ENCODE data around the gene SBK2. TPM values are rescaled to one million over a fixed set of nuclear protein-coding genes. Genes with fewer than 3 reads are reported as not detected.

Gene SBK2
- total RNA-seq, 1 donor from 2014 or later: 4.2 TPM

- no peak for DNase-seq (ENCODE audit: low read depth)
- H4K20me1 ChIP-seq (ENCODE audit: insufficient read depth, low read length): no peaks in the 10 kb centered on the region
Observed at GRCh38 chr19:55536366-55536765, 567 bp downstream of the SBK2 start.

GRCh38 chr19:55535965-55536350 is 975 bp downstream of the SBK2 start:
- FAIRE-seq (no peak), DNase-seq (ENCODE audit: low read depth) (no peak)
- H4K20me1 ChIP-seq (ENCODE audit: insufficient read depth, low read length): no peaks in the 10 kb centered on the region
- H3K27me3 Mint-ChIP-seq (ENCODE audit: low read depth, unreplicated experiment): peaks cover 5% of the 10 kb centered on the region
- no peaks in the 10 kb centered on the region for H3K4me1 ChIP-seq (ENCODE audit: insufficient read depth, low read length)
- H3K4me1 Mint-ChIP-seq (ENCODE audit: low read depth, unreplicated experiment): peaks cover 2% of the 10 kb centered on the region
- no peak overlapping the region for H3K4me2 ChIP-seq (ENCODE audit: low read length)
- no peak overlapping the region for H3K4me3 Mint-ChIP-seq (ENCODE audit: unreplicated experiment)
- H3K9me3 Mint-ChIP-seq (ENCODE audit: unreplicated experiment): no peaks in the 10 kb centered on the region
- TF ChIP-seq EZH2 (IDR thresholded peaks at IDR 0.05; ENCODE audit: insufficient read depth, low read length) (no peak), CTCF (IDR thresholded peaks at IDR 0.05; ENCODE audit: insufficient read depth, low read depth, low read length) (no peak)
- no peak overlapping the region for H3K27ac ChIP-seq (ENCODE audit: low read depth, low read length)
- no peaks in the 10 kb centered on the region for H3K36me3 ChIP-seq (ENCODE audit: insufficient read depth, low read length)
- no peaks in the 10 kb centered on the region for H3K27me3 ChIP-seq (ENCODE audit: insufficient read depth, low read length)
- H3K36me3 Mint-ChIP-seq (ENCODE audit: low read depth, unreplicated experiment): no peaks in the 10 kb centered on the region
- H3K4me3 ChIP-seq (ENCODE audit: insufficient read depth, low read depth, low read length): no peak overlapping the region
- no peak overlapping the region for H2AFZ ChIP-seq (ENCODE audit: low read depth, low read length)
- no peak overlapping the region for H3K9ac ChIP-seq (ENCODE audit: low read length)
- no peak overlapping the region for H3K27ac Mint-ChIP-seq (ENCODE audit: unreplicated experiment)
- no peaks in the 10 kb centered on the region for H3K9me3 ChIP-seq (ENCODE audit: insufficient read depth, low read depth, low read length)
- H3K79me2 ChIP-seq (ENCODE audit: insufficient read depth, low read length): no peaks in the 10 kb centered on the region

More at GRCh38 chr19:55536366-55536765, 567 bp downstream of the SBK2 start:
- Histone ChIP-seq H3K9ac (ENCODE audit: low read length) (no peak overlapping the region), H3K9me3 (ENCODE audit: insufficient read depth, low read depth, low read length) (no peaks in the 10 kb centered on the region), H3K4me2 (ENCODE audit: low read length) (no peak overlapping the region), H3K79me2 (ENCODE audit: insufficient read depth, low read length) (no peaks in the 10 kb centered on the region), H3K4me1 (ENCODE audit: insufficient read depth, low read length) (no peaks in the 10 kb centered on the region), H3K27ac (ENCODE audit: low read depth, low read length) (no peak overlapping the region), H2AFZ (ENCODE audit: low read depth, low read length) (no peak overlapping the region), H3K4me3 (ENCODE audit: insufficient read depth, low read depth, low read length) (no peak overlapping the region), H3K27me3 (ENCODE audit: insufficient read depth, low read length) (no peaks in the 10 kb centered on the region), H3K36me3 (ENCODE audit: insufficient read depth, low read length) (no peaks in the 10 kb centered on the region)
- no peak for FAIRE-seq
- H3K4me1 Mint-ChIP-seq (ENCODE audit: low read depth, unreplicated experiment): peaks cover 2% of the 10 kb centered on the region
- no peak for TF ChIP-seq CTCF (IDR thresholded peaks at IDR 0.05; ENCODE audit: insufficient read depth, low read depth, low read length)
- TF ChIP-seq EZH2 (IDR thresholded peaks at IDR 0.05; ENCODE audit: insufficient read depth, low read length): no peak
- peaks cover 5% of the 10 kb centered on the region for H3K27me3 Mint-ChIP-seq (ENCODE audit: low read depth, unreplicated experiment)
- H3K9me3 Mint-ChIP-seq (ENCODE audit: unreplicated experiment): no peaks in the 10 kb centered on the region
- no peak overlapping the region for H3K4me3 Mint-ChIP-seq (ENCODE audit: unreplicated experiment)
- no peaks in the 10 kb centered on the region for H3K36me3 Mint-ChIP-seq (ENCODE audit: low read depth, unreplicated experiment)
- no peak overlapping the region for H3K27ac Mint-ChIP-seq (ENCODE audit: unreplicated experiment)

- no peaks in the 10 kb centered on the region for H4K20me1 ChIP-seq (ENCODE audit: insufficient read depth, low read length)
Observed at GRCh38 chr19:55535173-55535964, 1.6 kb downstream of the SBK2 start.

More at GRCh38 chr19:55535173-55535964, 1.6 kb downstream of the SBK2 start:
- Histone ChIP-seq H3K36me3 (ENCODE audit: insufficient read depth, low read length) (no peaks in the 10 kb centered on the region), H3K4me1 (ENCODE audit: insufficient read depth, low read length) (no peaks in the 10 kb centered on the region), H3K9me3 (ENCODE audit: insufficient read depth, low read depth, low read length) (no peaks in the 10 kb centered on the region), H3K4me3 (ENCODE audit: insufficient read depth, low read depth, low read length) (no peak overlapping the region), H3K9ac (ENCODE audit: low read length) (no peak overlapping the region), H2AFZ (ENCODE audit: low read depth, low read length) (no peak overlapping the region), H3K27me3 (ENCODE audit: insufficient read depth, low read length) (no peaks in the 10 kb centered on the region), H3K4me2 (ENCODE audit: low read length) (no peak overlapping the region), H3K27ac (ENCODE audit: low read depth, low read length) (no peak overlapping the region), H3K79me2 (ENCODE audit: insufficient read depth, low read length) (no peaks in the 10 kb centered on the region)
- Mint-ChIP-seq H3K4me3 (ENCODE audit: unreplicated experiment) (peak overlapping the region; percentile 45), H3K27ac (ENCODE audit: unreplicated experiment) (no peak overlapping the region), H3K4me1 (ENCODE audit: low read depth, unreplicated experiment) (peaks cover 2% of the 10 kb centered on the region), H3K36me3 (ENCODE audit: low read depth, unreplicated experiment) (no peaks in the 10 kb centered on the region), H3K9me3 (ENCODE audit: unreplicated experiment) (no peaks in the 10 kb centered on the region), H3K27me3 (ENCODE audit: low read depth, unreplicated experiment) (peaks cover 5% of the 10 kb centered on the region)
- no peak for DNase-seq (ENCODE audit: low read depth)
- no peak for FAIRE-seq
- TF ChIP-seq EZH2 (IDR thresholded peaks at IDR 0.05; ENCODE audit: insufficient read depth, low read length): no peak
- no peak for TF ChIP-seq CTCF (IDR thresholded peaks at IDR 0.05; ENCODE audit: insufficient read depth, low read depth, low read length)
